HEK293T (cell line): ENCODE measurements around the gene PRMT3.

Experiments
- ARNT ChIP-seq: fragments of 450-650 bp; IDR thresholded peaks from 2 replicates; pipeline ENCODE4 v1.6.1; 2017; ENCODE audit warnings: mild to moderate bottlenecking
- BHLHE40 ChIP-seq: fragments of 450-650 bp; IDR thresholded peaks from 2 replicates; pipeline ENCODE4 v1.6.1; 2016; ENCODE audit warnings: mild to moderate bottlenecking, moderate library complexity, borderline replicate concordance
- CTBP1 ChIP-seq: fragments of 450-650 bp; IDR thresholded peaks from 2 replicates; pipeline ENCODE4 v1.6.1; 2016; ENCODE audit warnings: borderline replicate concordance
- ELF4 ChIP-seq: fragments of 450-650 bp; IDR thresholded peaks from 2 replicates; pipeline ENCODE4 v1.6.1; 2017; ENCODE audit warnings: antibody characterized with exemption
- FOXA1 ChIP-seq: fragments of 450-650 bp; IDR thresholded peaks from 2 replicates; pipeline ENCODE4 v1.6.1; 2016; ENCODE audit warnings: mild to moderate bottlenecking
- FOXK2 ChIP-seq: fragments of 450-650 bp; IDR thresholded peaks from 2 replicates; pipeline ENCODE4 v1.6.1; 2016; ENCODE audit warnings: mild to moderate bottlenecking
- FOXM1 ChIP-seq: fragments of 450-650 bp; IDR thresholded peaks from 2 replicates; pipeline ENCODE4 v1.6.1; 2017; ENCODE audit warnings: mild to moderate bottlenecking, borderline replicate concordance
- LEF1 ChIP-seq: fragments of 450-650 bp; IDR thresholded peaks from 2 replicates; pipeline ENCODE4 v1.6.1; 2017; ENCODE audit warnings: mild to moderate bottlenecking, borderline replicate concordance
- NFRKB ChIP-seq: fragments of 450-650 bp; IDR thresholded peaks from 2 replicates; pipeline ENCODE4 v1.6.1; 2016; ENCODE audit warnings: mild to moderate bottlenecking, moderate library complexity
- SP1 ChIP-seq: fragments of 450-650 bp; IDR thresholded peaks from 2 replicates; pipeline ENCODE4 v1.6.1; 2017
- SUZ12 ChIP-seq: fragments of 450-650 bp; IDR thresholded peaks from 2 replicates; pipeline ENCODE4 v1.6.1; 2016; ENCODE audit warnings: mild to moderate bottlenecking
- TARDBP ChIP-seq: fragments of 450-650 bp; IDR thresholded peaks from 2 replicates; pipeline ENCODE4 v1.6.1; 2016
- ZNF384 ChIP-seq: fragments of 450-650 bp; IDR thresholded peaks from 2 replicates; pipeline ENCODE4 v1.6.1; 2016
- TF ChIP-seq, protein P1 (sequence below): fragments of 450-650 bp; IDR thresholded peaks from 2 replicates; pipeline ENCODE4 v1.6.1; 2016

GRCh38 chr11:20374741-20375300 is 12.7 kb upstream of the PRMT3 start:
- TF ChIP-seq BHLHE40, result no peak
- no peak for TF ChIP-seq NFRKB
- TF ChIP-seq, protein P1, sequence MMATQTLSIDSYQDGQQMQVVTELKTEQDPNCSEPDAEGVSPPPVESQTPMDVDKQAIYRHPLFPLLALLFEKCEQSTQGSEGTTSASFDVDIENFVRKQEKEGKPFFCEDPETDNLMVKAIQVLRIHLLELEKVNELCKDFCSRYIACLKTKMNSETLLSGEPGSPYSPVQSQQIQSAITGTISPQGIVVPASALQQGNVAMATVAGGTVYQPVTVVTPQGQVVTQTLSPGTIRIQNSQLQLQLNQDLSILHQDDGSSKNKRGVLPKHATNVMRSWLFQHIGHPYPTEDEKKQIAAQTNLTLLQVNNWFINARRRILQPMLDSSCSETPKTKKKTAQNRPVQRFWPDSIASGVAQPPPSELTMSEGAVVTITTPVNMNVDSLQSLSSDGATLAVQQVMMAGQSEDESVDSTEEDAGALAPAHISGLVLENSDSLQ, result no peak
- no peak for TF ChIP-seq SUZ12
- TF ChIP-seq TARDBP, result no peak
- TF ChIP-seq FOXK2, result no peak
- no peak for TF ChIP-seq LEF1
- no peak for TF ChIP-seq ZNF384
- TF ChIP-seq FOXM1, result no peak
- TF ChIP-seq SP1, result no peak
- TF ChIP-seq ARNT, result no peak
- TF ChIP-seq CTBP1, result no peak
- no peak for TF ChIP-seq FOXA1
- no peak for TF ChIP-seq ELF4
